ENCODE data around the gene TMEM178B.
"Not testable (repeated sequence)": the region's sequence is repeated elsewhere in the genome, so short reads cannot be mapped to it uniquely, and the experiment has no call there.

Gene TMEM178B

GRCh38 chr7:141103847-141104429 is 30.1 kb downstream of the TMEM178B start:
- H3K4me3 ChIP-seq, result no peak overlapping the region
- TF ChIP-seq CTCF (IDR thresholded peaks at IDR 0.05), result no peak
- no peak overlapping the region for H3K27ac ChIP-seq
- no peaks in the 10 kb centered on the region for H3K36me3 ChIP-seq
- intact Hi-C loops (cut with DNase I; ENCODE audit: low total_unique reads), result no loop called here
- H3K9me3 ChIP-seq, result no peaks in the 10 kb centered on the region
- H3K27me3 ChIP-seq, result peaks cover 0 to 3% of the 10 kb centered on the region in 2 donors
- H3K4me1 ChIP-seq, result no peaks in the 10 kb centered on the region
- no peak for DNase-seq

GRCh38 chr7:141113131-141113530 is 39.3 kb downstream of the TMEM178B start:
- DNase-seq, result no peak
- intact Hi-C loops (cut with DNase I; ENCODE audit: low total_unique reads), result no loop called here

GRCh38 chr7:141114029-141114664 is 40.3 kb downstream of the TMEM178B start:
- Histone ChIP-seq H3K27me3 (no peaks in the 10 kb centered on the region), H3K27ac (no peak overlapping the region), H3K9me3 (no peaks in the 10 kb centered on the region), H3K4me3 (no peak overlapping the region), H3K36me3 (no peaks in the 10 kb centered on the region), H3K4me1 (no peaks in the 10 kb centered on the region)
- no peak for DNase-seq
- intact Hi-C loops (cut with DNase I; ENCODE audit: low total_unique reads), result no loop called here
- no peak for TF ChIP-seq CTCF (IDR thresholded peaks at IDR 0.05)

More at GRCh38 chr7:141113131-141113530, 39.3 kb downstream of the TMEM178B start:
- Histone ChIP-seq H3K27me3 (no peaks in the 10 kb centered on the region), H3K27ac (no peak overlapping the region), H3K9me3 (no peaks in the 10 kb centered on the region), H3K4me1 (no peaks in the 10 kb centered on the region), H3K36me3 (no peaks in the 10 kb centered on the region), H3K4me3 (no peak overlapping the region)
- no peak for TF ChIP-seq CTCF (IDR thresholded peaks at IDR 0.05)

GRCh38 chr7:141115965-141116364 is 42.1 kb downstream of the TMEM178B start:
- Histone ChIP-seq H3K9me3 (no peaks in the 10 kb centered on the region), H3K27me3 (no peaks in the 10 kb centered on the region), H3K4me3 (no peak overlapping the region), H3K36me3 (no peaks in the 10 kb centered on the region), H3K4me1 (no peaks in the 10 kb centered on the region), H3K27ac (no peak overlapping the region)
- TF ChIP-seq CTCF (IDR thresholded peaks at IDR 0.05), result no peak
- intact Hi-C loops (cut with DNase I; ENCODE audit: low total_unique reads), result no loop called here
- no peak for DNase-seq

GRCh38 chr7:141116661-141117060 is 42.8 kb downstream of the TMEM178B start:
- H3K27me3 ChIP-seq, H3K9me3 ChIP-seq: not testable (repeated sequence)

GRCh38 chr7:141118767-141119166 is 44.9 kb downstream of the TMEM178B start:
- no peaks in the 10 kb centered on the region for H3K27me3 ChIP-seq
- no peak overlapping the region for H3K27ac ChIP-seq
- no peak overlapping the region for H3K4me3 ChIP-seq
- no peak for DNase-seq
- no peaks in the 10 kb centered on the region for H3K4me1 ChIP-seq
- intact Hi-C loops (cut with DNase I; ENCODE audit: low total_unique reads), result no loop called here
- TF ChIP-seq CTCF (IDR thresholded peaks at IDR 0.05), result no peak
- H3K36me3 ChIP-seq, result no peaks in the 10 kb centered on the region
- no peaks in the 10 kb centered on the region for H3K9me3 ChIP-seq

More at GRCh38 chr7:141116661-141117060, 42.8 kb downstream of the TMEM178B start:
- H3K4me1 ChIP-seq; H3K27ac ChIP-seq; H3K36me3 ChIP-seq; H3K4me3 ChIP-seq; intact Hi-C loops (cut with DNase I; ENCODE audit: low total_unique reads); DNase-seq: not testable (repeated sequence)
